ENCODE results near the gene CD9.
"Not testable (repeated sequence)": the region's sequence is repeated elsewhere in the genome, so short reads cannot be mapped to it uniquely, and the experiment has no call there.

The CD9 gene

DNA sequence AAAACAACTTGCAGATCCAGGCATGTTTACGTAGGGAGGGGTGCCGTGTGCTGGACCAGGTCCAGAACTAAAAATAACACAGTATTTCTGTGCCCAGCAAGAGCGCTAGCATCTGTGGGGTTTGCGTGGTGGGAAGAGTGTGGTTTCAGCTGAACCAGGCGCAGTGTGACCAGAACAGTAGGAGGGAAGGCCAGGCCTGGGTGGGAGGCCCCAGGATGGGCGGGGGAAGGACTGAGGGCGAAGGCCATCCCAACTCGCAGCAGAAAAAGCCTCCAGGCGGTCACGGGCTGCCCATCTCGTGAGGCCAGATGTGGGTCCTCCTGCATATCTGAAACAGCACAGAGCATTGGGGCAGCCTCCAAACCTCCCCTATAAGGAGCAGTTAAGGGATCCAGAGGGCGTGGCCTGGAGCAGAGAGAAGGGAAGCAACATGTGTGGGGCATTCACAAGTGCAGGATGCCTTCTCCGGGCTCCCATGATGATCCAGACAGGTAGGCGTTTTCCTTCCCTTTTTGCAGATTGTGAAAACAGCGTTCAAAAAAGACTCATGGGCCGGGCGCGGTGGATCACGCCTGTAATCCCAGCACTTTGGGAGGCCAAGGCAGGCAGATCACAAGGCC, 17.8 kb upstream of the CD9 start:
- Histone ChIP-seq H3K9ac (ENCODE audit: low read depth, low read length) (no peak overlapping the region), H3K27me3 (ENCODE audit: control insufficient read depth, insufficient read depth, low read length) (no peaks in the 10 kb centered on the region), H3K4me1 (ENCODE audit: control insufficient read depth, insufficient read depth, low read length) (no peaks in the 10 kb centered on the region), H3K4me3 (ENCODE audit: low read depth, low read length) (no peak overlapping the region), H3K9me3 (ENCODE audit: control insufficient read depth, insufficient read depth, low read length) (no peaks in the 10 kb centered on the region), H3K36me3 (ENCODE audit: control insufficient read depth, insufficient read depth, low read length) (no peaks in the 10 kb centered on the region)

DNA sequence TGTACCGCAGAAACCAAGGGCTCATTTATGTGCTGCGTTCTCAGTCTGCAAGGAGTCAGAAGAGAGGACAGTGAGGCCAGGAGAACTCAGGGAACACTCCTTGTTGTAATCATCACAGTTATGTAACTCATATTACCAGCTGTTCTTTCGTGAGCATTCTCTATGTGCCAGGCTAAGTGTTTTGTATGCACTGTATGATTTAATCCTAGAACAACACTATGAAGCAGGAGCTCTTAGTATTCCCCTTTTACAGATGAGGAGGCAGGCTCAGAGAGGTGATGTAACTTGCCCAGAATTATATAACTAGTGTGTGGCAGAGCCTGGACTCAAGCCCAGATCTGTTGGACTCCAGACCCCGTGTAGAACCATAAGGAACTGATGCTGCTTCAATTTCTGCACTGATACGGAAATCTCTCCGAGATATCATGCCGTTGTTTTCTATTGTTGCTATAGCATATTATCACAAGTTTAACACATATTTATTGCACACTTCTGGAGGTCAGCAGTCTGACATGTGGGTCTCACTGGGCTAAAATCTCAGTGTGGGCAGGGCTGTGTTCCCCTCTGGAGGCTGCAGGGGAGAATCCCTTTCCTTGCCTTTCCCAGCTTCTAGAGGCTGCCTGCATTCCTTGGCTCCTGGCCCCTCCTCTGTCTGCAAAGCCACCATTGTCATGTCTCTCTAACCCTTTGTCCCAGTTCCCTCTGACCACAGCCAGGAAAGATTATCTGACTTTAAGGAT, 16.3 kb upstream of the CD9 start:
- no peaks in the 10 kb centered on the region for H3K9me3 ChIP-seq (ENCODE audit: control insufficient read depth, insufficient read depth, low read length)
- no peak overlapping the region for H3K9ac ChIP-seq (ENCODE audit: low read depth, low read length)
- H3K4me3 ChIP-seq (ENCODE audit: low read depth, low read length) = no peak overlapping the region
- no peaks in the 10 kb centered on the region for H3K4me1 ChIP-seq (ENCODE audit: control insufficient read depth, insufficient read depth, low read length)
- no peaks in the 10 kb centered on the region for H3K27me3 ChIP-seq (ENCODE audit: control insufficient read depth, insufficient read depth, low read length)
- H3K36me3 ChIP-seq (ENCODE audit: control insufficient read depth, insufficient read depth, low read length) = no peaks in the 10 kb centered on the region

DNA sequence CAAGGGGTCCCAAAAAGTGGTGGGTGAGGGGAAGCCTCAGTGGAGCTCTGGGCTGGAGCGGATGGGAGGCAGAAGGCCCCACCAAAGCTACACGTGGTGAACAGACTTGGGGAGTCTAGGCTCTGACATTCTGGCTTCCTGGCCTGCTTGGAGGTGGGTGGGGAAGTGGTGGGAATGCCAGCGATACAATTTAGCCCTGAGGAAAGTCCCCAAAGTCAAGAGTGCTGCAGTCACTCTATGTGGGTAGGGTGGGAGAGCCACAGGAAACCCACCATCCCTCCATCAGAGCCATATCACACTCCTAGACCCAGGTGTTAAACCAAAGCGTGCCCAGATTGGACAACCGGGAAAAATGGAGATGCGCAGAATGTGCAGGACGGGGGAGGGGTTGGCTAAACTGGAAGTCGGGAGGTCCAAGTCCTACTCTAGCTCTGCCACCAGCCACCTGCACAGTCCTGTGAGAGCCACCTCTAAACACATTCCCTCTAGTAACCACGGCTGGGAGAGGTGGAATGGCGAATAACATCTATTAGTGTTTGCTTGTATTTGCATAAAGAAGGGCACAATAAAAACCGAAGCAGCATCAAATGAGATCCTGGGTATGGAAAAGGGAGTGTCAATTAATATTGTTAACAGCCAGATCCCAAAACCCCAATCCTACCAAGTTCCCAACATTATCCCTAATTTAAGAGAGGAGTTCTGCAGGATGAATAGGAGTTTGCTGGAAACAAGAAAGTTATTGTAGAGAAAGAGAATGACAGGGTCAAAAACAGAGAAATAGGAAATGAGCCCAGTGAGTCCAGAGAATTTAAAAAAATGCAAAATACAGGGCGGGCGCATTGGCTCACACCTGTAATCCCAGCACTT, 14.0 kb upstream of the CD9 start:
- Histone ChIP-seq H3K4me3 (ENCODE audit: low read depth, low read length) (no peak overlapping the region), H3K9ac (ENCODE audit: low read depth, low read length) (no peak overlapping the region)

DNA sequence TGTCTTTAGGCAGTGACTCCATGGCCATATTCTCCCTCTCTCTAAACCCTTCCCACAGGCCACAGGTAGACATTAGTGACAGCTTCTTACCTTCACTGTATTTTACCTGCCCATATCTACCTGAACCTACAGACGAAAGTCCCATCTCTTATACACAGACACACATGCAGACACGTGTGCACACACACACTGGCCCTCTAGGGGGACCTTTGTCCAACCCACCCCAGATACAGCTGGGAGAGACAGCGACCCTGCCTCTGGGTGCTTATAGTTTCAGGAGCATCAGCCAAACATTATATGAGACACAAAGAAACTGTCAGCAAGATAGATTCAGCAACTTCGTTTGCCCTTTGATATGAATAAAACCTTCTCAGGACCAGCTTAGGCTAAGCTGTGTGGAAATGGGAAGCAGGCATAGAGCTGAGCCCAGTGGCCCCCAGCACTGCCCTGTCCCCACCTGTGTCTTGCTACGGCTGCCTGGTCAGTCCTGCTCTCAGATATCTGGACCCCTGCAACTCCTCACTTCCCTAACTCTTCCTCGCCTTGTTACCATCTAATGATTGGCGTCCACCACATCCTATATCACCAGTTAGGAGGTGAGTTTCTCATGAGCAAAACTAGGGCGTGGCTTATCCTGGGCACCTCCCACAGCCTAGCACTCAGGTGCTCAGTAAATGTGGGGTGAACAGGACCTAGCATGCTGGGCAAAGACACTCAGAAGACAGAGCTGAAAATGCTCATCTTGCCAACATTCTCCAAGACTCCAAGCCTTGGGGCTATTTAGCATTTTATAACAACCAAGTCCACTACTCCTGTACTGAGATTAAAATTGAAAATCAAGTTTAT, 12.0 kb upstream of the CD9 start:
- Histone ChIP-seq H3K27me3 (ENCODE audit: control insufficient read depth, insufficient read depth, low read length) (no peaks in the 10 kb centered on the region), H3K9me3 (ENCODE audit: control insufficient read depth, insufficient read depth, low read length) (no peaks in the 10 kb centered on the region), H3K4me3 (ENCODE audit: low read depth, low read length) (no peak overlapping the region), H3K36me3 (ENCODE audit: control insufficient read depth, insufficient read depth, low read length) (no peaks in the 10 kb centered on the region), H3K9ac (ENCODE audit: low read depth, low read length) (no peak overlapping the region), H3K4me1 (ENCODE audit: control insufficient read depth, insufficient read depth, low read length) (no peaks in the 10 kb centered on the region)

More for the DNA sequence above, 14.0 kb upstream of the CD9 start:
- Histone ChIP-seq H3K9me3 (ENCODE audit: control insufficient read depth, insufficient read depth, low read length) (no peaks in the 10 kb centered on the region), H3K27me3 (ENCODE audit: control insufficient read depth, insufficient read depth, low read length) (no peaks in the 10 kb centered on the region), H3K4me1 (ENCODE audit: control insufficient read depth, insufficient read depth, low read length) (no peaks in the 10 kb centered on the region), H3K36me3 (ENCODE audit: control insufficient read depth, insufficient read depth, low read length) (no peaks in the 10 kb centered on the region)

DNA sequence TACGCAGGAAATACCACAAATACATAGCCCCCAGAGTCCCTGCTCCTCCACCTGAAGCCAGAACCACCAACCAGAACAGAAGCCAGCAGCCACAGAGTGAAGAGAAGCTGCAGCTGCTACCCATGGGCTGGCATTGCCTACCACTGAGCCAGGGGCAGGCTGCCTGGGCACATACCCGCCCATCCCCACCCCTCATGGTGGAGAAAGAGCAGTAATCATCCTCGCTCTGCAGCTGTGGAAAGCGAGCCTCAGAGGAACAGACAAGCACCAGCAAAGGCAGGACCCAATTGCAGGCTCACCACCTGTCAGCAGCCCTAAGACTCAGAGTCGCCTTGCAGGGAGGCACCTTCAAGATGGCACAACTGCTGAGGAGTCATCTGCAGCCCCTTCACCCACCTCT, 11.2 kb upstream of the CD9 start:
- Histone ChIP-seq H3K9me3 (ENCODE audit: control insufficient read depth, insufficient read depth, low read length) (no peaks in the 10 kb centered on the region), H3K27me3 (ENCODE audit: control insufficient read depth, insufficient read depth, low read length) (no peaks in the 10 kb centered on the region), H3K4me3 (ENCODE audit: low read depth, low read length) (no peak overlapping the region), H3K9ac (ENCODE audit: low read depth, low read length) (no peak overlapping the region), H3K36me3 (ENCODE audit: control insufficient read depth, insufficient read depth, low read length) (no peaks in the 10 kb centered on the region), H3K4me1 (ENCODE audit: control insufficient read depth, insufficient read depth, low read length) (no peaks in the 10 kb centered on the region)

DNA sequence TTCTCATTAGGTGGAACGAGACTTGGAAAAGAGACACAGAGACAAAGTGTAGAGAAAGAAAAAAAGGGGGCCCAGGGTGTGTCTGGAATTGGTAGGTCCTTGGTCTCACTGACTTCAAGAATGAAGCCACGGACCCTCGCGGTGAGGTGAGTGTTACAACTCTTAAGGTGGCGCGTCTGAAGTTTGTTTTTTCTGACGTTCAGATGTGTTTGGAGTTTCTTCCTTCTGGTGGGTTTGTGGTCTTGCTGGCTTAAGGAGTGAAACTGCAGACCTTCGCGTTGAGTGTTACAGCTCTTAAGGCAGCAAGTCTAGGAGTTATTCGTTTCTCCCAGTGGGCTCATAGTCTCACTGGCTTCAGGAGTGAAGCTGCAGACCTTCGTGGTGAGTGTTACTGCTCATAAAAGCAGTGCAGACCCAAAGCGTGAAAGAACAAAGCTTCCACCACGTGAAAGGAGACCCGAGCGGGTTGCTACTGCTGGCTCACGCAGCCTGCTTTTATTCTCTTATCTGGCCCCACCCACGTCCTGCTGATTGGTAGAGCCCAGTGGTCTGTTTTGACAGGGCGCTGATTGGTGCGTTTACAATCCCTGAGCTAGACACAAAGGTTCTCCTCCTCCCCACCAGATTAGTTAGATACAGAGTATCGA, 10.1 kb upstream of the CD9 start:
- H3K4me3 ChIP-seq (ENCODE audit: low read depth, low read length); H3K27me3 ChIP-seq (ENCODE audit: control insufficient read depth, insufficient read depth, low read length); H3K4me1 ChIP-seq (ENCODE audit: control insufficient read depth, insufficient read depth, low read length); H3K36me3 ChIP-seq (ENCODE audit: control insufficient read depth, insufficient read depth, low read length); H3K9ac ChIP-seq (ENCODE audit: low read depth, low read length); H3K9me3 ChIP-seq (ENCODE audit: control insufficient read depth, insufficient read depth, low read length): not testable (repeated sequence)

DNA sequence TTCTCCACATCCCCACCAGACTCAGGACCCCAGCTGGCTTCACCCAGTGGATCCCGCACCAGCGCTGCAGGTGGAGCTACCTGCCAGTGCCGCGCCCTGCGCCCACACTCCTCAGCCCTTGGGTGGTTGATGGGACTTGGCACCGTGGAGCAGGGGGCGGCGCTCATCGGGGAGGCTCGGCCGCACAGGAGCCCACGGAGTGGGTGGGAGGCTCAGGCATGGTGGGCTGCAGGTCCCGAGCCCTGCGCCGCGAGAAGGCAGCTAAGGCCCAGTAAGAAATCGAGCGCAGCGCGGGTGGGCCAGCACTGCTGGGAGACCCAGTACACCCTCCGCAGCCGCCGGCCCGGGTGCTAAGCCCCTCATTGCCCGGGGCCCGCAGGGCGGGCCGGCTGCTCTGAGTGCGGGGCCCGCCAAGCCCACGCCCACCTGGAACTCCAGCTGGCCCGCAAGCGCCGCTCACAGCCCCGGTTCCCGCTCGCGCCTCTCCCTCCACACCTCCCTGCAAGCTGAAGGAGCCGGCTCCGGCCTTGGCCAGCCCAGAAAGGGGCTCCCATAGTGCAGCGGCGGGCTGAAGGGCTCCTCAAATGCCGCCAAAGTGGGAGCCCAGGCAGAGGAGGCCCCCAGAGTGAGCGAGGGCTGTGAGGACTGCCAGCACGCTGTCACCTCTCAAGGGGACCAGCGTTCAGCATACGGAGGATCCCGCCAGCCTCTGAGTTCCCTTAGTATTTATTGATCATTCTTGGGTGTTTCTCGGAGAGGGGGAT, 9.3 kb upstream of the CD9 start:
- not testable (repeated sequence) for H3K36me3 ChIP-seq (ENCODE audit: control insufficient read depth, insufficient read depth, low read length); H3K4me1 ChIP-seq (ENCODE audit: control insufficient read depth, insufficient read depth, low read length)

DNA sequence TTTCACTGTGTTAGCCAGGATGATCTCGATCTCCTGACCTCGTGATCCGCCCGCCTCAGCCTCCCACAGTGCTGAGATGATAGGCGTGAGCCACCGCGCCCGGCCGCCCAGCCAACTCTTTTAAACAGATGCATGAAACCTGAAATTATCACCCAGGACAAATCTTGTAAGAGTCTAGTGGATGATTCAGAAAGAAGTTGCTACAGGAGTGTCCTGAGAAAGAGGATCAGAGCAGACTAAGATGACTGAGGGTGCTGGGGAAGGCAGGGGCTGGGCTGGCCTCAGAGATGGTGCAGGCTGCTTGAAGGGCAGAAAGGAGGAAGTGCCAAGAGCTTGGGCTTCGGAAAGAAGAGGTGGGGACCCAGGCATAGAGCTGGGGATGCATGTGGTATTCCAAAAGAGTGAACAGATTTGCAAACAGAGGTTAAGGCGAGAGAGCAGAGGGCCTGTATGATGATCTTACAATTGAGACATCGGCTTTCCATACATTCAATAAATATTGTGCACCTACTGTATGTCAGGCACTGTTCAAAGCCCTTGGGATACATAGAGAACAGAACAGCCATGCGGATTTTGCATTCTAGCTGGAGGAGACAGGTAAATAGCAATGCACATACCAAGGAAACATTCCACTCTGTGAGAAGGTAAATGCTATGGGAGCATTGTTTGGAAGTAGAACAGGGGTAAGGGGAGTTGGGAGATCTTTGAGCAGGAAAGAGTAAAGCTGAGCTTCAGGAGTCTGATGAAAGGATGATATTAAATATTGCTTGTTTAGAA, 7.4 kb upstream of the CD9 start:
- H3K4me1 ChIP-seq (ENCODE audit: control insufficient read depth, insufficient read depth, low read length) = peaks cover 8% of the 10 kb centered on the region
- H3K27me3 ChIP-seq (ENCODE audit: control insufficient read depth, insufficient read depth, low read length) = no peaks in the 10 kb centered on the region
- H3K36me3 ChIP-seq (ENCODE audit: control insufficient read depth, insufficient read depth, low read length) = no peaks in the 10 kb centered on the region
- H3K4me3 ChIP-seq (ENCODE audit: low read depth, low read length) = no peak overlapping the region
- H3K9ac ChIP-seq (ENCODE audit: low read depth, low read length) = no peak overlapping the region
- no peaks in the 10 kb centered on the region for H3K9me3 ChIP-seq (ENCODE audit: control insufficient read depth, insufficient read depth, low read length)

More for the DNA sequence above, 9.3 kb upstream of the CD9 start:
- not testable (repeated sequence) for H3K27me3 ChIP-seq (ENCODE audit: control insufficient read depth, insufficient read depth, low read length); H3K9me3 ChIP-seq (ENCODE audit: control insufficient read depth, insufficient read depth, low read length); H3K4me3 ChIP-seq (ENCODE audit: low read depth, low read length); H3K9ac ChIP-seq (ENCODE audit: low read depth, low read length)

DNA sequence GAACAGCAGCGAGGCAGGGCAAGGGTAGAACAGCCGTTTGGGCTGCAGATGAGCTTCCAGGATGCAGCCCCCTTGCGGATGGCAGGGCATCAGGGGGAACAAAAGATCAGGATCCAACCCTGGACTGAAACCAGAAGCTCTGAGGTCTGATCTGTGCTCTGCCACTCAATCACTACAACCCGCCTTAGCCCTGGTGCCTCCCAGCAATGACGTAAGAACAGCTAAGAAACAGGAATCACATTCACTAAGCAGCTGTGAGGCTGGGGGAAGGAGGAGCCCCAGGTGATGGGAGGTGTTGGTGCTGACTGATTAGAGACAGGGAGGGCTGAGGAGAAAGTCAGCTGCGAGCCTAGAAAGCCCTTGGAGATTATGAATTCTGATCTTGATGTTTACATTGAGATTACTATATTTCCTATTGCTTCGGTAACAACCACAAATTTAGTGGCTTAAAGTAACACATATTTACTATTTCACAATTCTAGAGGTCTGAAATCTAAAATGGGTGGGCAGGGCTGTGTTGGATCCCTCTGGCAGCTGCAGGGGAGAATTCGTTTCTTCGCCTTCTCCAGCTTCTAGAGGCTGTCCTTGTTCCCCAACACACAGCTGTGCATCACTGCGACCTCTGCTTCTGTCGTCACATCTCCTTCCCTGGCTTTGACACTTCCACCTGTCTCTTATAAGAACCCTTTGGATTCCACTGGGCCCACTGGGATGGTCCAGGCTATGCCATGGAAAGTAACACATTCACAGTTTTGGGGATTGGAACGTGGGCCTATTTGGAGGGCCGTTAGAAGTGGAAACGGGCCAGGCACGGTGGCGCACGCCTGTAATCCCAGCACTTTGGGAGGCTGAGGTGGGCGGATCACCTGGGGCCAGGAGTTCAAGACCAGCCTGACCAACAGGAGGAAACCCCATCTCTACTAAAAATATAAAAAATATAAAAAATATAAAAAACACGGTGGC, 6.1 kb upstream of the CD9 start:
- Histone ChIP-seq H3K9me3 (ENCODE audit: control insufficient read depth, insufficient read depth, low read length) (no peaks in the 10 kb centered on the region), H3K9ac (ENCODE audit: low read depth, low read length) (no peak overlapping the region), H3K27me3 (ENCODE audit: control insufficient read depth, insufficient read depth, low read length) (peaks cover 8% of the 10 kb centered on the region), H3K36me3 (ENCODE audit: control insufficient read depth, insufficient read depth, low read length) (no peaks in the 10 kb centered on the region), H3K4me1 (ENCODE audit: control insufficient read depth, insufficient read depth, low read length) (peaks cover 18% of the 10 kb centered on the region), H3K4me3 (ENCODE audit: low read depth, low read length) (no peak overlapping the region)
